Fibroblast of lung (primary cell): Measurements from ENCODE around the gene GNG7. TPM values are rescaled to one million over a fixed set of nuclear protein-coding genes. Genes with fewer than 3 reads are reported as not detected.

Experiments used
- DNase-seq, 2 donors: peaks; one replicate each; pipeline versions ENCODE4 v3.0.0 to v3.0.0-alpha.2; 2010; ENCODE audit warnings: low read depth in 2 of 2
- H2AFZ ChIP-seq: 2 replicates; pipeline ENCODE4 v1.5.1; 2012; ENCODE audit warnings: low read length, control low read depth, inconsistent platforms
- H3K27ac ChIP-seq: 2 replicates; pipeline ENCODE4 v1.5.1; 2011; ENCODE audit warnings: low read length, control low read depth; ENCODE audit not compliant: insufficient read depth
- H3K27me3 ChIP-seq: 2 replicates; pipeline ENCODE4 v1.5.1; 2011; ENCODE audit warnings: mild to moderate bottlenecking, low read length; ENCODE audit not compliant: control insufficient read depth, insufficient read depth
- H3K36me3 ChIP-seq: 2 replicates; pipeline ENCODE4 v1.5.1; 2011; ENCODE audit warnings: low read length; ENCODE audit not compliant: control insufficient read depth, insufficient read depth
- H3K4me1 ChIP-seq: 2 replicates; pipeline ENCODE4 v1.5.1; 2011; ENCODE audit warnings: low read length; ENCODE audit not compliant: control insufficient read depth, insufficient read depth; ENCODE audit errors: extremely low read depth
- H3K4me2 ChIP-seq: 2 replicates; pipeline ENCODE4 v1.5.1; 2011; ENCODE audit warnings: low read length, control low read depth; ENCODE audit not compliant: insufficient read depth; ENCODE audit errors: extremely low read depth
- H3K4me3 ChIP-seq, 4 experiments: fragments of 200-600 bp in 1 of 4; sonication (generic) in 1 of 4; replicated peaks in 1 of 4; 2 replicates each; pipeline ENCODE4 v1.5.1; 2011 to 2016; ENCODE audit warnings: low read length in 4 of 4, low read depth in 3 of 4, mild to moderate bottlenecking in 3 of 4, control low read depth in 2 of 4, inconsistent platforms in 1 of 4, mixed read lengths in 1 of 4; ENCODE audit not compliant: insufficient read depth in 1 of 4; ENCODE audit errors: control extremely low read depth in 1 of 4
- H3K79me2 ChIP-seq: 2 replicates; pipeline ENCODE4 v1.5.1; 2012; ENCODE audit warnings: mild to moderate bottlenecking, low read length, inconsistent platforms; ENCODE audit not compliant: control insufficient read depth, insufficient read depth
- H3K9ac ChIP-seq: 2 replicates; pipeline ENCODE4 v1.5.1; 2011; ENCODE audit warnings: mild to moderate bottlenecking, low read length, control low read depth; ENCODE audit not compliant: insufficient read depth
- H3K9me3 ChIP-seq: 2 replicates; pipeline ENCODE4 v1.5.1; 2012; ENCODE audit warnings: low read depth, low read length; ENCODE audit not compliant: control insufficient read depth, insufficient read depth
- H4K20me1 ChIP-seq: 2 replicates; pipeline ENCODE4 v1.5.1; 2011; ENCODE audit warnings: low read length; ENCODE audit not compliant: control insufficient read depth, insufficient read depth; ENCODE audit errors: extremely low read depth
- EZH2 ChIP-seq: IDR thresholded peaks from 2 replicates; pipeline ENCODE4 v1.5.1; 2012; ENCODE audit warnings: low read length, control low read depth, mild to moderate bottlenecking; ENCODE audit errors: missing control alignments
- polyA plus RNA-seq, 2 donors: library from polyadenylated mRNA; depleted of rRNA in 1 of 2; stranded (reverse) in 1 of 2; unstranded in 1 of 2; fragments of >200 nt; gene quantifications; 2 replicates each; pipeline ENCODE4 v1.2.1, GENCODE V29; 2011 to 2012; ENCODE audit warnings: missing spikeins in 1 of 2
- total RNA-seq: library from RNA; depleted of rRNA; stranded (reverse); fragments of >200 nt; gene quantifications from 2 replicates; pipeline ENCODE4 v1.2.1, GENCODE V29; 2014
- TF ChIP-seq, protein P1 (sequence below), 2 donors: IDR thresholded peaks in 1 of 2; conservative IDR thresholded peaks in 1 of 2; 1 replicate in 1 of 2; 2 replicates in 1 of 2; pipeline ENCODE4 v1.5.1; 2011 to 2012; ENCODE audit warnings: low read length in 2 of 2, control low read depth in 1 of 2, inconsistent platforms in 1 of 2, low read depth in 1 of 2, mild to moderate bottlenecking in 1 of 2

The GNG7 gene
- total and polyA plus RNA-seq, 2 donors (not counting 1 experiment from before 2014, with no cell fraction given), result 0.27 to 0.83 TPM

DNA sequence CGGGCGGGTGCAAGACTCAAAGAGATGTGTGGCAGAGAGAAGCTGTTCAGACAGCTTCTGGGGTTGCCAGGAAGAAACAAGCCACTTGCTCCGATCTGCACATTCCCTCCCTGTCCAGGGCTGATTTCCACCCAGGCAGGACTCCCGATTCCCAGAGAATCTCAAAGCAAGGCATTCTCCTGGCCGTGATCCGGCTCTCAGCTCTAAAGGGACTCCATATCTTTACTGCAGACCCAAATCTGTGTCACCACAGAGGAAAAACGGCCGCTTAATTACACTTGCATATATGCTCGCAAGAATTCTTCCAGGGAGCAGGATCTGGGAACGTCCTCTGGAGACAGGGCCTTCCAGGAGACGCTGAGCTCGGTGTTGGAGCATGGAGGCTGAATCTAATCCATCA, 25.7 kb downstream of the GNG7 start:
- Histone ChIP-seq H3K4me2 (no peak overlapping the region), H3K36me3 (no peaks in the 10 kb centered on the region), H3K79me2 (no peaks in the 10 kb centered on the region), H3K9ac (no peak overlapping the region), H3K27me3 (peaks cover 8% of the 10 kb centered on the region), H3K9me3 (no peaks in the 10 kb centered on the region), H3K27ac (no peak overlapping the region), H3K4me1 (no peaks in the 10 kb centered on the region), H2AFZ (no peak overlapping the region), H3K4me3 (no peak overlapping the region), H4K20me1 (no peaks in the 10 kb centered on the region)
- no peak for DNase-seq
- TF ChIP-seq EZH2, result no peak
- TF ChIP-seq, protein P1, sequence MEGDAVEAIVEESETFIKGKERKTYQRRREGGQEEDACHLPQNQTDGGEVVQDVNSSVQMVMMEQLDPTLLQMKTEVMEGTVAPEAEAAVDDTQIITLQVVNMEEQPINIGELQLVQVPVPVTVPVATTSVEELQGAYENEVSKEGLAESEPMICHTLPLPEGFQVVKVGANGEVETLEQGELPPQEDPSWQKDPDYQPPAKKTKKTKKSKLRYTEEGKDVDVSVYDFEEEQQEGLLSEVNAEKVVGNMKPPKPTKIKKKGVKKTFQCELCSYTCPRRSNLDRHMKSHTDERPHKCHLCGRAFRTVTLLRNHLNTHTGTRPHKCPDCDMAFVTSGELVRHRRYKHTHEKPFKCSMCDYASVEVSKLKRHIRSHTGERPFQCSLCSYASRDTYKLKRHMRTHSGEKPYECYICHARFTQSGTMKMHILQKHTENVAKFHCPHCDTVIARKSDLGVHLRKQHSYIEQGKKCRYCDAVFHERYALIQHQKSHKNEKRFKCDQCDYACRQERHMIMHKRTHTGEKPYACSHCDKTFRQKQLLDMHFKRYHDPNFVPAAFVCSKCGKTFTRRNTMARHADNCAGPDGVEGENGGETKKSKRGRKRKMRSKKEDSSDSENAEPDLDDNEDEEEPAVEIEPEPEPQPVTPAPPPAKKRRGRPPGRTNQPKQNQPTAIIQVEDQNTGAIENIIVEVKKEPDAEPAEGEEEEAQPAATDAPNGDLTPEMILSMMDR (conservative IDR thresholded peaks at IDR 0.05 in 1 of 2, IDR thresholded peaks at IDR 0.05 in 1 of 2; ENCODE audit: low read depth in 1 of 2, low read length in 2 of 2), result no peak

DNA sequence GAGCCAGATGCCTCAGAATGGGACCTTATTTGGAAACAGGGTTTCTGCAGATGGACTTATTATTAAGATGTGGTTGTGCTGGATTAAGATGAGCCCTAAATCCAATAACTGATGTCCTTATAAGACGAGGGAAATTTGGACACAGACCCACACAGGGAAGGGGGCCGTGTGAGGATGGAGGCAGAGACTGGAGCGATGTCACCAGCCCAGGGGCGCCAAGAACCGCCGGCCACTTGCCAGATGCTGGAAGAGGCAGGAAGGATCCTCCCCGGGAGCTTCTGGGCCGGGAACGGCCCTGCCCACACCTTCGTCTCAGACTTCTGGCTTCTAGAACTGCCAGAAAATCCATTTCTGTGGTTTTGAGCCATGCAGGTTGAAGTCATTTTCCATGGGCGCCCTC, 26.6 kb downstream of the GNG7 start:
- DNase-seq, result no peak
- no peaks in the 10 kb centered on the region for H3K79me2 ChIP-seq
- no peak overlapping the region for H3K27ac ChIP-seq
- H3K27me3 ChIP-seq, result peaks cover 8% of the 10 kb centered on the region
- no peak overlapping the region for H3K9ac ChIP-seq
- no peak overlapping the region for H3K4me3 ChIP-seq
- H2AFZ ChIP-seq, result no peak overlapping the region
- no peaks in the 10 kb centered on the region for H3K36me3 ChIP-seq
- no peak overlapping the region for H3K4me2 ChIP-seq
- TF ChIP-seq EZH2, result no peak
- TF ChIP-seq, protein P1 (conservative IDR thresholded peaks at IDR 0.05 in 1 of 2, IDR thresholded peaks at IDR 0.05 in 1 of 2; ENCODE audit: low read depth in 1 of 2, low read length in 2 of 2), result no peak
- no peaks in the 10 kb centered on the region for H4K20me1 ChIP-seq
- no peaks in the 10 kb centered on the region for H3K4me1 ChIP-seq
- H3K9me3 ChIP-seq, result no peaks in the 10 kb centered on the region

DNA sequence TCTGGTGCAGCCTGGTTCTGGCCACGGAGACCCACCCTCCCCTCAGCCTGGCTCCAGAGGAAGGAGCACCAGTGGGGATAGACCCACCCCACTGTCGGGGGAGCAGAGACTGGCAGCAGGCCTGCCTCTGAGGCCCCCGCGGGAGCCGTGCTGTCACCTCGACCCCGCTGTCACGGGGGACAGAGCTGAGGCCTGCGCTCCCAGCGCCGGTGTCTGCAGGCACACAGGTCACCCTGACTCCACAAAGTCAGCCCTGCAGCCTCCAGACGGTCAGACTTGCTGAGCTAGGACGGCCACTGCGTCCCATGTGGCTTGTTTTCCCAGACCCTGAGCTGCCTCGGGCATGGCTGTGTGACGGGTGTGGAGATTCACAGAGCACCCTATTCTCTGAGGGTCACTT, 32.3 kb downstream of the GNG7 start:
- H3K4me2 ChIP-seq, result no peak overlapping the region
- no peaks in the 10 kb centered on the region for H3K4me1 ChIP-seq
- no peak for DNase-seq
- peaks cover 2% of the 10 kb centered on the region for H3K27me3 ChIP-seq
- H3K9me3 ChIP-seq, result no peaks in the 10 kb centered on the region
- TF ChIP-seq, protein P1 (conservative IDR thresholded peaks at IDR 0.05 in 1 of 2, IDR thresholded peaks at IDR 0.05 in 1 of 2; ENCODE audit: low read depth in 1 of 2, low read length in 2 of 2), result no peak
- no peak for TF ChIP-seq EZH2
- H3K4me3 ChIP-seq, result no peak overlapping the region
- H3K27ac ChIP-seq, result no peak overlapping the region
- H3K9ac ChIP-seq, result no peak overlapping the region
- H3K79me2 ChIP-seq, result no peaks in the 10 kb centered on the region
- H2AFZ ChIP-seq, result no peak overlapping the region
- H4K20me1 ChIP-seq, result no peaks in the 10 kb centered on the region
- no peaks in the 10 kb centered on the region for H3K36me3 ChIP-seq
